ENCODE results near the gene BANP.
"Not testable (repeated sequence)": the region's sequence is repeated elsewhere in the genome, so short reads cannot be mapped to it uniquely, and the experiment has no call there.

BANP gene

DNA sequence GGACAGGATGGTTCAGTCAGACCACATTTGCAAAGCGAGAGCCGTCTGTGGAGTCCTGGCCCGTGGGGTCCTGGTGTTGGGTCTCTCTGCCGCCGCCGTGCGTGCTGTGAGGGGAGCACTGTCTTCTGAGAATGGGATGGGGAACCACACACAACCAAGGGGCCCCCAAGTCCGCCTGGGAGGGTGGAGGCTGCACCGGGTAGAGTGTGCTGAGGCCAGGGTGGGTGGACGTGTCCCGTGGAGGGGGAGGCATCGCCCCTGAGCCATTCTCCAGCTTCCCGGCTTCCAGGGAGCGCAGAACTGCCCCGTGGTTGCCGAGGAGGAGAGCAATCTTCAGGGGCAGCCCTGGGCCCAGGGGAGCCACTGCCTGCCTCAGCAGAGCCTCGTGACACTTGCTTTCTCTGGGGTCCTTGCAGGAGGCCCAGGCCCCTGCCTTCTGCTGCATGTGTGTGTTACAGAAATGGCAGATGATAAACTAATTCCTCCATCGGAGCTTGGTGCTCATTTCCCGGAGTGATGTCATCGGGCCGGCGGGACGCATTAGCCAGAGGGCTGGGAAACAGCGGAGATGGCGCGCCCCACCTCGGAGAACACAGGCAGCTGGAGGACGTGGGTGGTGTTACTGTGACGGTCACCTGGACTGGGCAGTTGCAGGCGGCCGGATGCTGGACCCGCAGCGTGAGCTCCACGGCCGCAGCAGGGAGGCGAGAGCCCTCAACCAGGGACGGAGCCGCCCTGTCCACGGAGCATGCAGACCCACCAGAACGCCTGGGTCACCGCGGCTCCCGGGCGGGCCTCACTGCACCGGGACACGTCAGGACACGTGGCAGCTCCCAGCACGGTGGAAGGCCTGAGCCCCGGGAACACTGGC, 168.9 kb downstream of the BANP start:
- H3K9ac ChIP-seq (ENCODE audit: low read depth, low read length); H3K4me3 ChIP-seq (ENCODE audit: low read depth, low read length); H3K36me3 ChIP-seq (ENCODE audit: control insufficient read depth, insufficient read depth, low read length); H3K9me3 ChIP-seq (ENCODE audit: control insufficient read depth, insufficient read depth, low read length); H3K4me1 ChIP-seq (ENCODE audit: control insufficient read depth, insufficient read depth, low read length); H3K27me3 ChIP-seq (ENCODE audit: control insufficient read depth, insufficient read depth, low read length): not testable (repeated sequence)

DNA sequence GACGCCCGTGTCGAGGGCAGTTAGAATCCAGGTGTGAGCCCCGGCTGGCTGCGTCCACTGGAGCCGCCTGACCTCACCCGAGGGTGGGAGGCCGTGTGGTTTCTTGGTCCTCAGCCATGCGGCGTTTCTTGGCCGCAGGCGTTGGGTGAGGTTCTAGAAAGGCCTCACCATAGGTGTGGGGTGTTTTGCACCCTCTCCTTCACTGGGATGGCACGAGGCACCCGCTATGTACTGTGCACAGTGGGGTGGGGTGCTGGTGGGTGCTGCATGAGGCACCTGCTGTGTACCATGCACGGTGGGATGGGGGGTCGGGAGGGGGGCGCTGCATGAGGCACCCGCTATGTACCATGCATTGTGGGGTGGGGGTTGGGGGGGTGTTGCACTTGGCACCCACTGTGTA, 169.6 kb downstream of the BANP start:
- Histone ChIP-seq H3K36me3 (ENCODE audit: control insufficient read depth, insufficient read depth, low read length) (no peaks in the 10 kb centered on the region), H3K4me1 (ENCODE audit: control insufficient read depth, insufficient read depth, low read length) (no peaks in the 10 kb centered on the region), H3K27me3 (ENCODE audit: control insufficient read depth, insufficient read depth, low read length) (no peaks in the 10 kb centered on the region), H3K9ac (ENCODE audit: low read depth, low read length) (no peak overlapping the region), H3K4me3 (ENCODE audit: low read depth, low read length) (no peak overlapping the region), H3K9me3 (ENCODE audit: control insufficient read depth, insufficient read depth, low read length) (no peaks in the 10 kb centered on the region)

DNA sequence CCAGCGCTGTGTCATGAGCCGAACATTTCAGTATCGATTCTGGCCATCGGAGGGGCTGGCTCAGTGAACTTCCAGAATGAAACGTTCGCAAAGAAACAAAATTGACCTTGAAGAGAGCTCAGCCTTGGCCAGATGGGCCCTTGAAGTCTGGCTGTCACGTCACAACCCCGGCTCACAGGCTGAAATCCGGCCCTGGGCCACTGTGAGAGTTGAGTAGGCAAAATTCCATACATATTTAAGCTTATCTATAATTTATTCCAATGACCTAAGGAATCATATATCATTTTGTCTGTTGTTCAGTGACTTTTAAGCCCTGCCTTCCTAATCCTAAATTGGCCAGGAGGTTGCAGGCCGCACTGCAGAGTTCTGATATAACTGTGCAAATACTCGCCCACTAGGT, 170.2 kb downstream of the BANP start:
- not testable (repeated sequence) for H3K9ac ChIP-seq (ENCODE audit: low read depth, low read length); H3K4me3 ChIP-seq (ENCODE audit: low read depth, low read length); H3K9me3 ChIP-seq (ENCODE audit: control insufficient read depth, insufficient read depth, low read length); H3K27me3 ChIP-seq (ENCODE audit: control insufficient read depth, insufficient read depth, low read length); H3K36me3 ChIP-seq (ENCODE audit: control insufficient read depth, insufficient read depth, low read length); H3K4me1 ChIP-seq (ENCODE audit: control insufficient read depth, insufficient read depth, low read length)

DNA sequence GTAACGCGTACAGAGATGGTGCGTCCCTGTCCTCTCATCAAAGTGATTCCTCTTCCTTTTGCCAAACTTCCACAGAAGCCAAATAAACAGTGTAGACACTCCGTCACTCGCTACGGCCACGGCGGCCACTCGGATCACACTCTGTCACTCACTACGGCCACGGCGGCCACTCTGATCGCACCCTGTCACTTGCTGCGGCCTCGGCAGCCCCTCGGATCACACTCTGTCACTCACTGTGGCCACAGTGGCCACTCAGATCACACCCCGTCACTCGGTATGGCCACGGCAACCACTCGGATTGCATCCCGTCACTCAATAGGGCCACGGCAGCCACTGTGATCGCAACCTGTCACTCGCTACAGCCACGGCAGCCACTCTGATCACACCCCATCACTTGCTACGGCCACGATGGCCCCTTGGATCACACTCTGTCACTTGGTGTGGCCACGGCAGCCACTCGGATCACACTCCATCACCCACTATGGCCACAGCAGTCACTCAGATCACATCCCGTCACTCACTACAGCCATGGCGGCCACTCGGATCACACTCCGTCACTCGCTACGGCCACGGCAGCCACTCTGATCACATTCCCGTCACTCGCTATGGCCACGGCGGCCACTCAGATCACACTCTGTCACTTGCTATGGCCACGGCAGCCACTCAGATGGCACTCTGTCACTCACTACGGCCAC, 170.8 kb downstream of the BANP start:
- Histone ChIP-seq H3K4me1 (ENCODE audit: control insufficient read depth, insufficient read depth, low read length) (no peaks in the 10 kb centered on the region), H3K4me3 (ENCODE audit: low read depth, low read length) (no peak overlapping the region), H3K9ac (ENCODE audit: low read depth, low read length) (no peak overlapping the region), H3K36me3 (ENCODE audit: control insufficient read depth, insufficient read depth, low read length) (no peaks in the 10 kb centered on the region), H3K9me3 (ENCODE audit: control insufficient read depth, insufficient read depth, low read length) (no peaks in the 10 kb centered on the region), H3K27me3 (ENCODE audit: control insufficient read depth, insufficient read depth, low read length) (no peaks in the 10 kb centered on the region)

Data from iPS-15b (cell line).